A549 (cell line): ENCODE data around the gene RAB9A. TPM values are rescaled to one million over a fixed set of nuclear protein-coding genes. Genes with fewer than 3 reads are reported as not detected.
A peak's percentile ranks its signal among the peaks of the same experiment; 100 is the strongest.

Experiments used
- ATAC-seq, 2 experiments: fragments of 200-7000 bp in 1 of 2; fragments of >200 bp in 1 of 2; cut with Nextera tagmentation in 1 of 2; cut with Tn5 transposase in 1 of 2; 3 replicates each; pipeline versions ENCODE4 v1.8.0 to v1.9.1; 2018 to 2020; ENCODE audit warnings: mild to moderate bottlenecking in 1 of 2, moderate library complexity in 1 of 2
- CTCF ChIA-PET: fragments of 300-600 bp; sonication (Branson Sonifier 250); formaldehyde crosslinking; extraction: SDS; loops from one replicate; lab custom pipeline; 2021; ENCODE audit warnings: antibody characterized with exemption, inconsistent platforms; lab: Yijun Ruan, JAX
- POLR2A ChIA-PET: fragments of 350-600 bp; formaldehyde crosslinking; extraction: SDS; loops from one replicate; lab custom pipeline; 2021; ENCODE audit warnings: antibody characterized with exemption, inconsistent platforms; lab: Yijun Ruan, JAX
- DNase-seq, 2 experiments: peaks; one replicate each; pipeline versions ENCODE4 v3.0.0 to v3.0.0-alpha.2; 2011 to 2016; ENCODE audit warnings: low read depth in 1 of 2, low spot score in 1 of 2
- FAIRE-seq: peaks from 2 replicates; lab custom pipeline; 2011; peaks lifted over from hg19 to GRCh38; lab: Jason Lieb, UNC
- H3K27ac ChIP-seq, 2 experiments: fragments of >200 bp; sonication (Bioruptor Twin); formaldehyde crosslinking; 3 replicates each; pipeline ENCODE4 v1.5.1; 2016 to 2017
- H3K4me1 ChIP-seq: fragments of >200 bp; sonication (Bioruptor Twin); formaldehyde crosslinking; 3 replicates; pipeline ENCODE4 v1.6.1; 2016
- H3K4me2 ChIP-seq: fragments of >200 bp; sonication (Bioruptor Twin); formaldehyde crosslinking; 3 replicates; pipeline ENCODE4 v1.6.1; 2016
- H3K4me3 ChIP-seq: fragments of >200 bp; sonication (Bioruptor Twin); formaldehyde crosslinking; 3 replicates; pipeline ENCODE4 v1.5.1; 2016
- H3K9me3 ChIP-seq: fragments of >200 bp; sonication (Bioruptor Twin); formaldehyde crosslinking; 3 replicates; pipeline ENCODE4 v1.6.1; 2016
- BCL3 ChIP-seq: fragments of >200 bp; sonication (Bioruptor Twin); formaldehyde crosslinking; IDR thresholded peaks from 3 replicates; pipeline ENCODE4 v1.6.1; 2016
- BHLHE40 ChIP-seq: IDR thresholded peaks from 2 replicates; pipeline ENCODE4 v1.6.1; 2012; ENCODE audit warnings: low read depth, low read length, inconsistent platforms
- CEBPB ChIP-seq, 2 experiments: fragments of >200 bp in 1 of 2; sonication (Bioruptor Twin) in 1 of 2; formaldehyde crosslinking in 1 of 2; IDR thresholded peaks; 2 replicates each; pipeline ENCODE4 v1.6.1; 2012 to 2016
- CHD4 ChIP-seq: fragments of 200-600 bp; sonication (generic); IDR thresholded peaks from 2 replicates; pipeline ENCODE4 v1.6.1; 2016; ENCODE audit warnings: antibody characterized with exemption, mild to moderate bottlenecking, borderline replicate concordance
- EHMT2 ChIP-seq: fragments of 200-600 bp; sonication (generic); IDR thresholded peaks from 2 replicates; pipeline ENCODE4 v1.6.1; 2016; ENCODE audit warnings: antibody characterized with exemption, low read depth, mild to moderate bottlenecking, moderate library complexity
- EP300 ChIP-seq, 2 experiments: fragments of >200 bp; sonication (Bioruptor Twin); formaldehyde crosslinking; IDR thresholded peaks; 2 replicates in 1 of 2; 3 replicates in 1 of 2; pipeline ENCODE4 v1.6.1; 2016 to 2017
- ESRRA ChIP-seq: fragments of 150-350 bp; IDR thresholded peaks from 2 replicates; pipeline ENCODE4 v1.6.1; 2014; ENCODE audit warnings: mild to moderate bottlenecking, low read length, borderline replicate concordance
- FOSL2 ChIP-seq, 2 experiments: fragments of 450-650 bp in 1 of 2; fragments of >200 bp in 1 of 2; sonication (Bioruptor Twin) in 1 of 2; formaldehyde crosslinking; IDR thresholded peaks; 2 replicates each; pipeline versions ENCODE4 v1.5.0 to v1.6.1; 2016 to 2020; ENCODE audit warnings: mild to moderate bottlenecking in 1 of 2, moderate library complexity in 1 of 2
- FOXS1 ChIP-seq: fragments of 250-450 bp; sonication (Bioruptor Pico); IDR thresholded peaks from 2 replicates; pipeline ENCODE4 v1.5.0; 2020; ENCODE audit warnings: mild to moderate bottlenecking, moderate library complexity
- HES2 ChIP-seq: fragments of >200 bp; sonication (Bioruptor Twin); formaldehyde crosslinking; IDR thresholded peaks from 2 replicates; pipeline ENCODE4 v1.6.1; 2016
- HOXB5 ChIP-seq: fragments of 250-450 bp; sonication (Bioruptor Pico); IDR thresholded peaks from 2 replicates; pipeline ENCODE4 v1.5.0; 2020; ENCODE audit warnings: mild to moderate bottlenecking, moderate library complexity
- JUN ChIP-seq, 2 experiments: fragments of >200 bp; sonication (Bioruptor Twin); formaldehyde crosslinking; IDR thresholded peaks; 2 replicates in 1 of 2; 3 replicates in 1 of 2; pipeline ENCODE4 v1.6.1; 2016 to 2017
- MAX ChIP-seq: IDR thresholded peaks from 2 replicates; pipeline ENCODE4 v1.6.1; 2012
- MYC ChIP-seq: IDR thresholded peaks from 2 replicates; pipeline ENCODE4 v1.6.1; 2012; ENCODE audit warnings: mild to moderate bottlenecking, inconsistent platforms, low read length, improper control_type of control experiment, borderline replicate concordance
- NR3C1 ChIP-seq: fragments of >200 bp; sonication (Bioruptor Twin); formaldehyde crosslinking; IDR thresholded peaks from 3 replicates; pipeline ENCODE4 v1.6.1; 2017
- PBX3 ChIP-seq: IDR thresholded peaks from 2 replicates; pipeline ENCODE4 v1.6.1; 2012
- PHF8 ChIP-seq: fragments of 200-600 bp; sonication (generic); IDR thresholded peaks from 2 replicates; pipeline ENCODE4 v1.6.1; 2016; ENCODE audit warnings: low read depth, mild to moderate bottlenecking, antibody characterized with exemption, moderate library complexity, borderline replicate concordance
- POLR2A ChIP-seq: IDR thresholded peaks from 2 replicates; pipeline ENCODE4 v1.6.1; 2012; ENCODE audit warnings: mild to moderate bottlenecking, low read length
- RFX5 ChIP-seq: fragments of 450-650 bp; IDR thresholded peaks from 2 replicates; pipeline ENCODE4 v1.7.1; 2014; ENCODE audit warnings: antibody characterized with exemption, mild to moderate bottlenecking, moderate library complexity
- SMC3 ChIP-seq: fragments of >200 bp; sonication (Bioruptor Twin); formaldehyde crosslinking; IDR thresholded peaks from 3 replicates; pipeline ENCODE4 v1.6.1; 2018; ENCODE audit warnings: inconsistent platforms
- TFCP2L1 ChIP-seq: fragments of 250-450 bp; sonication (Bioruptor Pico); IDR thresholded peaks from 2 replicates; pipeline ENCODE4 v1.5.0; 2021; ENCODE audit warnings: mild to moderate bottlenecking
- TP53 ChIP-seq: fragments of 250-450 bp; sonication (Bioruptor Pico); IDR thresholded peaks from 2 replicates; pipeline ENCODE4 v1.5.0; 2021; ENCODE audit warnings: mild to moderate bottlenecking, moderate library complexity
- USF2 ChIP-seq: fragments of 450-650 bp; IDR thresholded peaks from 2 replicates; pipeline ENCODE4 v1.6.1; 2014; ENCODE audit warnings: antibody characterized with exemption
- ZC3H11A ChIP-seq: fragments of 450-650 bp; IDR thresholded peaks from 2 replicates; pipeline ENCODE4 v1.6.1; 2014; ENCODE audit warnings: antibody characterized with exemption, mild to moderate bottlenecking
- ZFP36 ChIP-seq: fragments of 450-650 bp; IDR thresholded peaks from 2 replicates; pipeline ENCODE4 v1.6.1; 2014; ENCODE audit warnings: borderline replicate concordance; ENCODE audit not compliant: partially characterized antibody
- ZNF302 ChIP-seq: fragments of 250-450 bp; sonication (Bioruptor Pico); IDR thresholded peaks from 2 replicates; pipeline ENCODE4 v1.9.0; 2021; ENCODE audit warnings: inconsistent platforms, mild to moderate bottlenecking, moderate library complexity
- WGBS: methylation state at CpG from one replicate; pipeline ENCODE4 v1.1.6; 2017; ENCODE audit errors: missing lambda C conversion rate; 5-methylcytosine and 5-hydroxymethylcytosine counted together
- polyA plus RNA-seq, 4 experiments: library from polyadenylated mRNA; depleted of rRNA in 3 of 4; stranded (reverse); fragments of >200 nt; fragmentation: RNase III in 1 of 4; extraction: RNeasy Plus Mini Kit Qiagen cat#74134 plus additional on column Dnase treatment in 1 of 4; gene quantifications; 2 replicates in 3 of 4; 3 replicates in 1 of 4; pipeline ENCODE4 v1.2.3, GENCODE V29; 2011 to 2017

The RAB9A gene
- polyA plus RNA-seq, 2 of the 4 experiments (the other 2 are of a cell fraction) = 26.0 to 39.0 TPM

GRCh38 chrX:13651150-13651549, 37.8 kb upstream of the RAB9A start:
- Histone ChIP-seq H3K27ac (no peak overlapping the region), H3K4me1 (peaks cover 11% of the 10 kb centered on the region; the same call in 2 of the 3 replicates), H3K4me3 (no peak overlapping the region), H3K4me2 (no peak overlapping the region), H3K9me3 (no peaks in the 10 kb centered on the region)
- TF ChIP-seq PBX3 (no peak), ZNF302 (CRISPR knock-in tag) (no peak), RFX5 (no peak), SMC3 (no peak), HOXB5 (CRISPR knock-in tag) (no peak), ESRRA (no peak)
- no peak for FAIRE-seq
- no peak for ATAC-seq
- ChIA-PET POLR2A (no interaction called here), CTCF (interaction anchor here (1.0 to 1.1 kb wide), 2 partner anchors 20 to 144 kb away, joined by 3 to 4 read pairs; no protein-coding TSS in a partner anchor)
- WGBS = 87% methylated on average over 3 of the region's 3 CpGs
- no peak for DNase-seq

- Histone ChIP-seq H3K4me2 (peak overlapping the region; percentile 82), H3K4me3 (peak overlapping the region; percentile 52), H3K27ac (peak overlapping the region; percentile 78 to 88), H3K9me3 (no peaks in the 10 kb centered on the region), H3K4me1 (peaks cover 11% of the 10 kb centered on the region; the same call in 2 of the 3 replicates)
- DNase-seq = peak; percentile 14 to 41
- ChIA-PET POLR2A (interaction anchor here (0.8 to 1.6 kb wide), 3 partner anchors 17 to 82 kb away, joined by 3 to 6 read pairs (median 6); partner anchors contain the start of genes OFD1, RAB9A and TRAPPC2), CTCF (no interaction called here)
- TF ChIP-seq EHMT2 (no peak), FOSL2 (IDR thresholded peaks at IDR 0.05) (no peak), FOSL2 (CRISPR knock-in tag; IDR thresholded peaks at IDR 0.05) (0 out of 2 replicates have a peak, but pooled peaks have one; percentile 6), EP300 (IDR thresholded peaks at IDR 0.05) (no peak), HES2 (no peak), RFX5 (no peak), USF2 (0 out of 2 replicates have a peak, but pooled peaks have one; percentile 13), TP53 (no peak), FOXS1 (CRISPR knock-in tag) (no peak), ZC3H11A (no peak)
- 13% methylated on average over 7 of the region's 7 CpGs for WGBS
- FAIRE-seq = peak; percentile 72
- ATAC-seq = peak; percentile 8 to 9; a peak in 2 of 6 replicates
These were observed 36.6 kb upstream of the RAB9A start for GRCh38 chrX:13652287-13652793.

- FAIRE-seq = peak; percentile 99
- POLR2A ChIA-PET = interaction anchor here (0.6 to 1.6 kb wide), 5 partner anchors 16 to 376 kb away, joined by 3 to 6 read pairs (median 5); partner anchors contain the start of genes GEMIN8, OFD1, RAB9A and TRAPPC2
- TF ChIP-seq MAX (peak; percentile 68; the same call in 1 of the 2 replicates), ZFP36 (no peak), FOSL2 (IDR thresholded peaks at IDR 0.05) (peak; percentile 44), FOSL2 (CRISPR knock-in tag; IDR thresholded peaks at IDR 0.05) (peak; percentile 96), NR3C1 (no peak), CEBPB (IDR thresholded peaks at IDR 0.05) (no peak), BHLHE40 (no peak), ESRRA (no peak), CHD4 (no peak), ZC3H11A (no peak), USF2 (peak; percentile 96), BCL3 (peak; percentile 65; the same call in 1 of the 3 replicates), JUN (IDR thresholded peaks at IDR 0.05) (peak; percentile 76 to 85; a peak in 3 of 5 replicates), MYC (peak; percentile 58; the same call in 1 of the 2 replicates), TFCP2L1 (CRISPR knock-in tag) (no peak), POLR2A (peak; percentile 46), PHF8 (peak; percentile 52; the same call in 1 of the 2 replicates)
These were observed 35.9 kb upstream of the RAB9A start, which contains the start of gene TCEANC for GRCh38 chrX:13652850-13653693. Gene TCEANC, plus strand, starts transcription at chrX:13653141. Its CDS starts 9,368 bp downstream, at chrX:13662509.

More at GRCh38 chrX:13652850-13653693, 35.9 kb upstream of the RAB9A start, which contains the start of gene TCEANC:
- CTCF ChIA-PET = interaction anchor here (1.3 kb wide), 1 partner anchor 9 kb away, joined by 7 read pairs; no protein-coding TSS in a partner anchor
- no peaks in the 10 kb centered on the region for H3K9me3 ChIP-seq
- H3K4me3 ChIP-seq = peak within 1 kb of the TSS; percentile 58
- ATAC-seq (peak; percentile 98 to 99), DNase-seq (peak; percentile 90 to 97)
- WGBS = 2% methylated on average over 8 of the region's 54 CpGs
- peak within 1 kb of the TSS; percentile 89 to 92 for H3K27ac ChIP-seq
- peaks cover 11% of the 10 kb centered on the region; the same call in 2 of the 3 replicates for H3K4me1 ChIP-seq
- peak within 1 kb of the TSS; percentile 82 for H3K4me2 ChIP-seq
